HG02610 (cell line): ENCODE measurements around the gene ZFP62.
A peak's percentile ranks its signal among the peaks of the same experiment; 100 is the strongest.

ENCODE experiments used
- ATAC-seq: cut with Tn5 transposase; IDR thresholded peaks from one replicate; pipeline ENCODE4 v1.9.1; 2021; ENCODE audit warnings: mild to moderate bottlenecking, moderate library complexity; ENCODE audit not compliant: unreplicated experiment

Gene ZFP62

GRCh38 chr5:180869587-180869986 lies 8.5 kb upstream of the ZFP62 start:
- ATAC-seq = no peak

DNA sequence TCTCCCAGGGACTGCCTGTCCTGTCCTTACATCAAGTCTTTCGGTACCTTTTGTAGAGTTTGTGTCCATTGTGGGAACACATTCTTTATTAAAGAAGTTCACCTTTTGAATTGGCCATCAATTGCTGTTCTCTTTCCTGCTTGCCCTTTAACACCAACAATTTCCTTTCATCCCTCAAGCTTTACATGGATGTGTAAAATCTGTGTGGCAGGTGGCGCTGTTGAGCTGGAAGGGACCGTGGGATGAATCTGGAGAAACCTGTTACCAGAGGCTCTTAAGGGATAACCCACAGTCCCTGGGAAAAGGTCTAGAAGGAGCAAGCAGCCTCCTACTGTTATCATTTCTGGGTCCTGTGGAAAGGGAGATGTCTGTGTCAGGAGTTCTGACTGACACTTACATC lies 7.9 kb upstream of the ZFP62 start:
- ATAC-seq = no peak

GRCh38 chr5:180866985-180867384 lies 5.9 kb upstream of the ZFP62 start:
- ATAC-seq = no peak

GRCh38 chr5:180865981-180866695 lies 5.1 kb upstream of the ZFP62 start:
- ATAC-seq = no peak

DNA sequence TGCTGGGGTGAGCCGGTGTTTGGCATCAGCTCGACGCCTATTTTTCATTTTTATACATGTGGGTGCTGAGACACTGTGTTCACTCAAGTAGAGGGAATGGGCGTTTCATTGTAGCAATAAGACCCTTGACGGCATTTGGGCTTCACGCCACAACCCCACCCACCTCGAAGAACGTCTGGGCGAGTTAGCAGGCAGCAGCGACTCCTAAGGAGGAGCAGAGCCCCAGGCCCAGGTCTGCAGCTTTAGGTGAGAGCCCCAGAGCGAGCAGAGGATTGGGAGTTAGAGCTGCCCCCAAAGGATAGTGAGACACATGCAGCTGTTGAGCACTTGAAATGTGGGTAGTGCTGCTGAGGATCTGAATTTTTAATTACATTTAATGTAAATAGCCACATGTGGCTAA lies 1.6 kb upstream of the ZFP62 start:
- no peak for ATAC-seq

GRCh38 chr5:180860273-180860886 lies 696 bp downstream of the ZFP62 start:
- peak; percentile 34 for ATAC-seq

- no peak for ATAC-seq
Measured at GRCh38 chr5:180858586-180858985, 2.5 kb downstream of the ZFP62 start.

DNA sequence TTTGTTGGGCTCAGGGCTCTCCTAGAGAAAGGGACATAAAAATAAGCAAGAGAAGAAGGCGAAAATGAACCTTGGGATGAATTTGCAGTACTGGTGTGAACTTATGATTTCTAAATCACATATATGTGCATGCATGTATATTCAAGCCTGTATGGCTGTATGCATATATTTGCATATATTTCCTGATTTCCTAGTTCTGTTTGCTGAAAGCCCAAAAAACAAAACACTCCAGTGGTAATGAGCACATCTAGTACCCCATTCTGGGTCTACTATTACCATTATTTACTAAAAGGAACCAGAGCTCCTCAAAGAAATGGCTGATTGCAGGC lies 7.3 kb downstream of the ZFP62 start:
- ATAC-seq = no peak

DNA sequence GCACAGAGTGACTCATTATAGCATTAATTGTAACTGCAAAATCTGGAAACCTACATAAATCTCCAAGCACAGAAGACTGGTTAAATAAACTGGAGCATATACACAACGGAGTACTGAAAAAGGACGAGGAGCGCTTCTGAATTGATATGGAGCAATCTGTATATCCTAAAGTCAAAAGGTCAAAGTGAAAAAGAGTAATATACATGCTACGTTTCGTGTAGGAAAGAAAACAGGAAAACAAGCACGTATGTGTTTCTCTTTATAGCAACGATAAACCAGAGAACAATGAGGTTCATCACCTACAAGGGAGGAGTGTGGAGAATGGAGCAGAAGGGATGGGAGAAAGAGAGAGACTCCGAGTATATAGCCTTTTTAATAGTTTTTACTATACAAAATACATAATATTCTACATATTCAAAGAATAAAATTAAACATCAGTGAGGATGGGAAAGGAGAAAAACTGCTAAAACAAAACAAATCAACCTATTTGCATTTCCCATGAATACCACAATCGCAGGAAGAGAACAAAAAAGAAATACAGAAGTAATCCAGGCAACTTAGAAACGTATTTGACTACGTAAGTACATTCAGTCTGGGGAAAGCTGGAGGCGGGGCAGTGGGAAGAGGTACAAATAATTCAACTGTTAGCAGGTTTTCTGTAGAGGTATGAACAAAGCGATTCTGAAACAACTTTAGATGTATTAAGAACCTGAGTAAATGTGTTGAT lies 7.8 kb downstream of the ZFP62 start:
- ATAC-seq = no peak

- no peak for ATAC-seq
Measured at GRCh38 chr5:180852495-180852894, 8.6 kb downstream of the ZFP62 start.

- no peak for ATAC-seq
Measured at GRCh38 chr5:180850434-180851078, 10.5 kb downstream of the ZFP62 start.

DNA sequence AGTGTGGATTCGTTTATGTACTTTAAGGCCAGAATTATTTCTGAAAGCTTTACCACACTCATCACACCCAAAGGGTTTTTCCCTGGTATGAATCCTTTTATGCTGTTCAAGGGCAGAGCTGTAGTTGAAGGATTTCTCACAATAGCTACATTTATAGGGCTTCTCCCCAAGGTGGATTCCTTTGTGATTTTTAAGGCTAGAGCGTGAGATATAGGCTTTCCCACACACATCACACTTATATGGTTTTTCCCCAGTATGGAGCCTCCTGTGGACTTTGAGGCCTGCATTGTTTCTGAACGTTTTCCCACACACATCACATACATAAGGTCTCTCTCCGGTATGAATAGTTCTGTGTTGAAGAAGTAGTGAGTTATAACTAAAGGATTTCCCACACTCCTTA lies 11.2 kb downstream of the ZFP62 start:
- ATAC-seq = no peak

DNA sequence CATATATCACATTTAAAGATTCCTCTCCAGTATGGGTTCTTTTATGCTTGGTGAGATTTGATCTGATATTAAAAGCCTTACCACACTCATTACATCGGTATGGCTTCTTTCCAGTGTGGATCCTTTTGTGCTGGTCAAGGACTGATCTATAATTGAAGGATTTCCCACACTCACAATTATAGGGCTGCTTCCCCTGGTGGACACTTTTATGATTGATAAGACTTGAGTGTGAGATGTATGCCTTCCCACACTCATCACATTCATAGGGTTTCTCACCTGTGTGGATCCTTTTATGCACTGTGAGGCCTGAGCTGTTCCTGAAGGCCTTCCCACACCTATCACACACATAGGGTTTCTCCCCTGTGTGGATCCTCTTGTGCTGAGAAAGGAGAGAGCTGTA lies 12.2 kb downstream of the ZFP62 start:
- no peak for ATAC-seq

DNA sequence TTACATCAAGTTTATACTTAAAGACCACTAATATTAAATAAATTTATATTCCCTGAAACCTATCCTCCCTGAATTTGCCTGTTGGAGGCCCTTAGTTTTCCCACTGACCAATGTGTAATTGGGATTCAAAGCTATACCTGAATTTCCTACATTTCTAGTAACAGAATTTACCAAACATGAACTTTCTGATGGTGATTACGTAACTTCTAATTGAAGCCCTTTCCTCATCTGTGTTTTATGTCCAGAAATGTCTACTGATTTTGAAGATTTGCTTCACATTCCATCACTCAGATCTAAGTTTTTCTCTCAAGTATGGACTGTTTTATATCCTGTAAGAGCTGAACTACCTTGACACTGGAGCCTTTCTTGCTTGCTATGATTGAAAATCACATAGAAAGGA lies 12.8 kb downstream of the ZFP62 start:
- ATAC-seq = no peak

GRCh38 chr5:180847026-180847425 lies 14.1 kb downstream of the ZFP62 start:
- ATAC-seq = no peak

GRCh38 chr5:180844858-180845257 lies 16.2 kb downstream of the ZFP62 start:
- ATAC-seq = no peak

DNA sequence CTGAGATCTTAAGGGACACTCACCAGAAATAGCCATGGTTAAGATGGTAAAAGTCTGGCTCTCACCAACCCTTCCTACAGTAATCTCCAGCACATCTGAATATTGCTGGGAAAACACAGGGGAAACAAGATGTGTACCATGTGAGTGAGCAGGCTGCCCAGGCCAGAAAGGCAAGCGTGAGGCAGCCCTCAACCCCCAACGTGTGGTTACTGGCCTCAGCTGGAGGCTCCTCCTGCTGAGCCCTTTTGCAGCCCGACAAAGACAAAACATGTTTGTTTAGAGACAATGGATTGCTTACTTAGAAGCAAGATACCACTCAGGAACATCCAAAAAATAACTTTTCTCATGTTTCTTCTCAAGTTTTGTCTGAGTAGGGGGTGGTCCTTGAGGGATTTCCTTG lies 16.6 kb downstream of the ZFP62 start:
- ATAC-seq = no peak

- ATAC-seq = no peak
Measured at GRCh38 chr5:180839935-180840334, 21.1 kb downstream of the ZFP62 start.

DNA sequence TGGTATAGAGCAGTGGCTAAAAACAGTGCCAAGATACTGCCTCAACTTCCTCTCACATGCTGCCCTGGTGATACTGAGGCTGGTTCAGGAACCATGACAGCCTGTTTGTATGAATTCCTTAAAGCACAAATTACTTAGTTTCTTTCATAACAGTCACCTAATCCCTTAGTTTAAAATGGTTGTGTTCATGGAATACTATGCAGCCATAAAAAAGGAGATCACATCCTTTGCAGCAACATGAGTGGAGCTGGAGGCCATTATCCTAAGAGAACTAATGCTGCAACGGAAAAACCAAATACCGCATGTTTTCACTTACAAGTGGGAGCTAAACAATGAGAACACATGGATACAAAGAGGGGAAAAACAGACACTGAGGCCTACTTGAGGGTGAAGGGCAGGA lies 21.8 kb downstream of the ZFP62 start:
- ATAC-seq = no peak

GRCh38 chr5:180837478-180837877 lies 23.6 kb downstream of the ZFP62 start:
- no peak for ATAC-seq

- ATAC-seq = peak; percentile 62
Measured at GRCh38 chr5:180832638-180833068, 28.4 kb downstream of the ZFP62 start.
